AG09319 (cell line): ENCODE results near the gene TFDP1.

Source experiments
- DNase-seq: peaks from one replicate; pipeline ENCODE4 v3.0.0-alpha.2; 2010; ENCODE audit warnings: low read depth; ENCODE audit errors: extremely low read depth
- CTCF ChIP-seq: IDR thresholded peaks from 2 replicates; pipeline ENCODE4 v1.5.1; 2011; ENCODE audit warnings: low read depth, mild to moderate bottlenecking, inconsistent platforms, low read length, moderate library complexity

Gene TFDP1

GRCh38 chr13:113539822-113540221 lies 44.7 kb upstream of the TFDP1 start:
- no peak for DNase-seq
- TF ChIP-seq CTCF: no peak

GRCh38 chr13:113540523-113540922 lies 44.0 kb upstream of the TFDP1 start:
- DNase-seq: no peak
- TF ChIP-seq CTCF: no peak

DNA sequence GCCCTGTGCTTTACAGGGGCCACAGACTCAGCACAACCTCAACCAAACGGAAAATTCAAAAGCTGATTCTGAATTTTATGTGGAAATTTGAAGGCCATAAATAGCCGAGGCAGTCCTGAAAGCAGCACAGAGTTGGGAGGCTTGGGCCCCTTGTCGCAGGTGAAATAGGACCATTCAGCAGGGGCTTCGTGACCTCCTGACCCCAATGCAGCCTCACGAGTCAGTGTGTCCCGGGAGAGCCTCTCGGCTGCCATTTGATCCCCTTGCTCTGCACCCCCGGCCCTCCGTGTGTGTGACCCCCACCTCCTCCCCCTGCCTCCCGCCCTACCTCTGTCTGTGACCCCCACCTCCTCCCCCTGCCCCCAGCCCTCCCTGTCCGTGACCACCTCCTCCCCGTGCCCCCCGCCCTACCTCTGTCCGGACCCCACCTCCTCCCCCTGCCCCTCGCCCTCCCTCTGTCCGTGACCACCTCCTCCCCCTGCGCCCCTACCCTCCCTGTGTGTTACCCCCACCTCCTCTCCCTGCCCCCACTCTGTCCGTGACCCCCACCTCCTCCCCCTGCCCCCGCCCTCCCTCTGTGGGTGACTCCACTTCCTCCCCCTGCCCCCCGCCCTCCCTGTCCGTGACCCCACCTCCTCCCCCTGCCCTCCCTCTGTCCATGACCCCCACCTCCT lies 41.7 kb upstream of the TFDP1 start:
- DNase-seq: no peak
- TF ChIP-seq CTCF: no peak

DNA sequence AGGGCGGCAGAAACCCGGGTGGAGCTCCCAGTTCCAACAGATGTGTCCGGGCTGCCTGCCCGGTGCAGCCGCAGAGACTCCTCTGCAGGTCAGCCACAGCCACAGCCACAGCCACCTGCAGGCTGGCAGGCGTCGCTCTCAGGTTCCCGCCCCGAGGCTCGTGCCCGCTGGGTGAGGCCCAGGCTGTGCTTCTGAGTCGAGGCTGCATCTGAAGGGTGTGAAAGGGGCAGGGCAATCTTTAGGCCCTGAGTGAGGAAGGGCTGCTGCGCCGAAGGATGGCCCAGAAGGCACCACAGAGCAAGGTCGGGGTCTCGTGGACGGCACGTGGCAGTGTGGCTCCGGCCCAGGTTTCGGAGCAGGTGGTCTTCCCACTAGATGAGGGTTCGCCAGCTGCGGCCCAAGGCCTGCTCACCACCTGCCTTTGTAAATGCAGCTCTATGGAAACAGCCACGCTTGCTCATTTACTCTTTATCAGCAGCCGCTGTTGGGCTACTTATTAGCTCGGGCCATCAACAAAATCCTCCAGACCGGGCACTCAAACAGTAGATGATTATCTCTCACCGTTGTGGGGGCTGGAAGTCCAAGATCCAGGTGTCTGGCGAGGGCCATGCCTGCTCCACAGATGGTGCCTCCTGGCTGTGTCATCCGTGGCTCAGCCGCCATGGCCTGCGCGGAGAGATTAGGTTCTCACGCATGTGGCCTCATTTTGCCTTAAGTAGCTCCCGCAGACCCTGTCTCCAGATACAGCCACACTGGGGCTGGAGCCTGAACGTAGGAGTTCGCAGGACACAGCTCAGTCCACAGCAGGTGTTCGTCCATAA lies 40.3 kb upstream of the TFDP1 start:
- TF ChIP-seq CTCF: no peak
- DNase-seq: no peak

GRCh38 chr13:113544896-113545295 lies 39.7 kb upstream of the TFDP1 start:
- no peak for TF ChIP-seq CTCF
- no peak for DNase-seq

- no peak for TF ChIP-seq CTCF
- DNase-seq: peak; percentile 49
Observed at GRCh38 chr13:113545455-113545930, 39.1 kb upstream of the TFDP1 start.

- DNase-seq: no peak
- no peak for TF ChIP-seq CTCF
Observed at GRCh38 chr13:113545931-113546516, 38.5 kb upstream of the TFDP1 start.
